Measurements from ENCODE around the gene ARFGAP2.

The ARFGAP2 gene

DNA sequence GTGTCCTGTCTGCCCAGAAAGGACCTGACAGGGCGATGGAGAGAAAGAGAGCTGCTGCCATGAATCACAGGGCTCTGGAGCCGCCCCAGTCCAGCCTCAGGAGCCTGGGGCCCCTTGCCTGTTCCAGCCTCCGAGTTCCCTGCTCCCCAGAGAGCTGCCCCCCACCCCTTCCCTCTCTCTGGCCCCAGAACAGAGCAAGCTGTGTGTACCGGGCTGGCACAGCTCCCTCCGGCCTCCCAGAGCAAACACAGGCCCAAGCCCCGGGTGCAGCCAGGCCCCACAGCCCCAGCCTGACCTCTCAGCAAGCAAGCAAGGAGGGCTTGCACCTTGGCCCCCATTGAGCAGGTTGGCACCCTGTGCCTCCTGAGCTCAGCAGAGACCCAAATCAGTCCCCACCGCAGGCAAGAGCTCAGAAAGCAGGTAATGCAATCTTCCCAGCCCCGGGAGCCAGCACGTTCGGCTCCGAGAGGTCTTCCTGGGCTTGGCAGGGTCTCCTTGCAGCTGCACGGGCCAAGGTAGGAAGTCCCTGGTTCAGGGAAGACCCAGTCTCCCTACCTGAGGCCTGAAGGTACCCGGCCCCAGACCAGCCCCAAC, 8.1 kb upstream of the ARFGAP2 start:
- no peak for DNase-seq (ENCODE audit: low read depth)
- no peak overlapping the region for H3K4me3 ChIP-seq (ENCODE audit: low read depth, low read length)
- TF ChIP-seq MYC (IDR thresholded peaks at IDR 0.05; ENCODE audit: low read depth, low read length) (no peak), POLR2A (IDR thresholded peaks at IDR 0.05; ENCODE audit: extremely low read depth, insufficient read length) (no peak)
- TF ChIP-seq, protein P1, sequence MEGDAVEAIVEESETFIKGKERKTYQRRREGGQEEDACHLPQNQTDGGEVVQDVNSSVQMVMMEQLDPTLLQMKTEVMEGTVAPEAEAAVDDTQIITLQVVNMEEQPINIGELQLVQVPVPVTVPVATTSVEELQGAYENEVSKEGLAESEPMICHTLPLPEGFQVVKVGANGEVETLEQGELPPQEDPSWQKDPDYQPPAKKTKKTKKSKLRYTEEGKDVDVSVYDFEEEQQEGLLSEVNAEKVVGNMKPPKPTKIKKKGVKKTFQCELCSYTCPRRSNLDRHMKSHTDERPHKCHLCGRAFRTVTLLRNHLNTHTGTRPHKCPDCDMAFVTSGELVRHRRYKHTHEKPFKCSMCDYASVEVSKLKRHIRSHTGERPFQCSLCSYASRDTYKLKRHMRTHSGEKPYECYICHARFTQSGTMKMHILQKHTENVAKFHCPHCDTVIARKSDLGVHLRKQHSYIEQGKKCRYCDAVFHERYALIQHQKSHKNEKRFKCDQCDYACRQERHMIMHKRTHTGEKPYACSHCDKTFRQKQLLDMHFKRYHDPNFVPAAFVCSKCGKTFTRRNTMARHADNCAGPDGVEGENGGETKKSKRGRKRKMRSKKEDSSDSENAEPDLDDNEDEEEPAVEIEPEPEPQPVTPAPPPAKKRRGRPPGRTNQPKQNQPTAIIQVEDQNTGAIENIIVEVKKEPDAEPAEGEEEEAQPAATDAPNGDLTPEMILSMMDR (IDR thresholded peaks at IDR 0.05; ENCODE audit: low read depth, low read length) = no peak
- TF ChIP-seq, protein P2, sequence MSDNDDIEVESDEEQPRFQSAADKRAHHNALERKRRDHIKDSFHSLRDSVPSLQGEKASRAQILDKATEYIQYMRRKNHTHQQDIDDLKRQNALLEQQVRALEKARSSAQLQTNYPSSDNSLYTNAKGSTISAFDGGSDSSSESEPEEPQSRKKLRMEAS (IDR thresholded peaks at IDR 0.05; ENCODE audit: low read depth, low read length) = no peak

DNA sequence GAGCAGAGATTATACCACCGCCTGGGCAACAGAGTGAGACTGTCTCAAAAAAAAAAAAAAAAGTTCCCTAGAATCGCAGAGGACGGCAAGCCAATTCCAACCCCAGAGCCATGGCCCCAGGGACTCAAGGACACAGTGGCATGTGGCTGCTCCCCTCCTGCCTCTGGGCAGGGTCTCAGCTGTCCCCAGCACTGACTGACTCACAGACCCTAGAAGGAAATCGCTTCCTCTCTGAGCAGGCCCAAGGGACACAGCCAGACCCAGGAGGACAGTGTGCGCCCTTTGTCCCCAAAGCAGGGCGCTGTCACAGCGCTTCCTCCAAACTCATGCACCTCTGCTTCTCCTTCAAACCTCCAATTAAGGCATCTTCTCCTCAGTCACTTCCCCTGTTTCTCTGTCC, 7.3 kb upstream of the ARFGAP2 start:
- no peak for TF ChIP-seq MYC (IDR thresholded peaks at IDR 0.05; ENCODE audit: low read depth, low read length)
- TF ChIP-seq, protein P2 (IDR thresholded peaks at IDR 0.05; ENCODE audit: low read depth, low read length) = no peak
- TF ChIP-seq POLR2A (IDR thresholded peaks at IDR 0.05; ENCODE audit: extremely low read depth, insufficient read length) = no peak
- TF ChIP-seq, protein P1 (IDR thresholded peaks at IDR 0.05; ENCODE audit: low read depth, low read length) = no peak
- DNase-seq (ENCODE audit: low read depth) = peak; percentile 65
- no peak overlapping the region for H3K4me3 ChIP-seq (ENCODE audit: low read depth, low read length)

DNA sequence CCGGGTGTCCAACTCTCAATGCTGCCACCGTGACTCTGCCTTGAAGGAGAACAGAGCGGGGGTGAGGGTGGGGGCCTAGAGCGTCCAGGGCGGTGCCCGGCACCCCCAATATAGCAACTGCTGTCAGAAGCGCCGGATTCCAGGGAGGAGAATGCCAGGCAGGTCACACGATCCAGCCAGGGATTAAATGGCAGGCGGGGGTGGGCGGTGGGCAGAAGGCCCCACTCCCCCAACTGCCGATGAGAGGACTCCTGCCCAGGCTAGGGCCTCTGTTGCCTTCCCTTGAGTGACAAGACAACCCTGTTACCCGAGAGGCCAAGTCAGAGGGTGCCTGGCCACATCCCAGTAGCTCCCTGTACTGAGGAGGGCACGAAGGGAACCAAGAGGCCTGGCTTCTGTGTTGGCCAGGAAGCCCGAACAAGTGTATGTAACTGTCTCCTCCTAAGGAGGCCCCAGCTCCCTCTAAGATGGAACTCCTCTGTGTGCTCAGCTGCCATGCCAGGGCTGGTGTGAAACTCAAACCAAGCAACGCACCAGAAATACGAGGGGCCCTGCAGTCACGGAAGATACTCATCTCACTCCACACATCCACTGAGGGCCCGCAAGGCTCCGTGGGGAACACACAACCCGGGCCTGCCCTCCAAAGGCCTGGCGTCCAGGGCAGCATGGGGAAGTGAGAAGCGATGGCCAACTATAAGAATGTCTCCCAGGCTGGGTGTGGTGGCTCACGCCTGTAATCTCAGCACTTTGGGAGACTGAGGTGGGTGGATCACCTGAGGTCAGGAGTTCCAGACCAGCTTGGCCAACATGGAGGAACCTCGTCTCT, 6.6 kb upstream of the ARFGAP2 start:
- no peak overlapping the region for H3K4me3 ChIP-seq (ENCODE audit: low read depth, low read length)
- TF ChIP-seq, protein P1 (IDR thresholded peaks at IDR 0.05; ENCODE audit: low read depth, low read length) = no peak
- no peak for TF ChIP-seq MYC (IDR thresholded peaks at IDR 0.05; ENCODE audit: low read depth, low read length)
- no peak for TF ChIP-seq POLR2A (IDR thresholded peaks at IDR 0.05; ENCODE audit: extremely low read depth, insufficient read length)
- TF ChIP-seq, protein P2 (IDR thresholded peaks at IDR 0.05; ENCODE audit: low read depth, low read length) = no peak
- DNase-seq (ENCODE audit: low read depth) = no peak

DNA sequence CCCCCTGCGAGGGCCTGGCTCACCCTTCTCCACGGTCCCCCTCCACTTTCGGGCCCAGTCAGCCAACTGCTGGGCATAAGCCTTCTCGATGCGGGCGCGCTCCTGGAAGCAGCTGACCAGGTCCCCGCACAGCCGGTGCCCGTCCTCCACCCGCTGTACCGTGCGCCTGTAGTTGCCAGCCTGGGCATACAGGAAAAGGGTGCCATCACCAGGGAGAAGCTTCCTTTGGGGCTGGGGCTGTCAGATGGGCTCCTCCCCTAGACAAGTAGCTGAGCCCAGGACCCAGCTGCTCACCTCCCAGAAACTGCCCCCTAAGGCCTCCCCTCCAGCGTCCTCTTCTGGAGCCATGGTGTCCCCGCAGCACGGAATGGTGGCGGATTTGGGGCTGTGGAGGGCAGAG, 5.7 kb upstream of the ARFGAP2 start:
- TF ChIP-seq, protein P2 (IDR thresholded peaks at IDR 0.05; ENCODE audit: low read depth, low read length) = no peak
- TF ChIP-seq, protein P1 (IDR thresholded peaks at IDR 0.05; ENCODE audit: low read depth, low read length) = no peak
- TF ChIP-seq MYC (IDR thresholded peaks at IDR 0.05; ENCODE audit: low read depth, low read length) (no peak), POLR2A (IDR thresholded peaks at IDR 0.05; ENCODE audit: extremely low read depth, insufficient read length) (no peak)
- H3K4me3 ChIP-seq (ENCODE audit: low read depth, low read length) = no peak overlapping the region
- DNase-seq (ENCODE audit: low read depth) = no peak

DNA sequence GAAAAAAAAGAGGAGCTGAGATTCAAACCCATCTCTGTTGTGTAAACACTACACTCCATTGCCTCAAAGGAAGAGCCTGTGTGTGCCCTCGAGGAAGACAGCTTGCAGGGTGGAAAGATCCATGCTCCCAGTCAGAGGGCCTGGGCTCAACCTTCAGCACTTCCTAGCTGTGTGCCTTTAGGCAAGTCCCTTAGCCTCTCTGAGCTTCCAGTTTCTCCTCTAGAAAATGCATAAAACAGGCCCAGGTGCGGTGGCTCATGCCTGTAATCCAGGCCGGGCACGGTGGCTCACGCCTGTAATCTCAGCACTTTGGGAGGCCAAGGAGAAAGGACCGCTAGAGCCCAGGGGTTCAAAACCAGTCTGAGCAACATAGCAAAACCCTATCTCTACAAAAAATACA, 4.6 kb upstream of the ARFGAP2 start:
- no peak overlapping the region for H3K4me3 ChIP-seq (ENCODE audit: low read depth, low read length)
- TF ChIP-seq, protein P2 (IDR thresholded peaks at IDR 0.05; ENCODE audit: low read depth, low read length) = no peak
- TF ChIP-seq POLR2A (IDR thresholded peaks at IDR 0.05; ENCODE audit: extremely low read depth, insufficient read length) (no peak), MYC (IDR thresholded peaks at IDR 0.05; ENCODE audit: low read depth, low read length) (no peak)
- TF ChIP-seq, protein P1 (IDR thresholded peaks at IDR 0.05; ENCODE audit: low read depth, low read length) = no peak
- no peak for DNase-seq (ENCODE audit: low read depth)
